Effector memory CD4-positive, alpha-beta T cell (primary cell): Measurements from ENCODE around the gene SGTA.

Experiments
- DNase-seq, 3 donors: peaks; one replicate each; pipeline ENCODE4 v3.0.0-alpha.2; 2020
- H3K27ac ChIP-seq: 2 replicates; pipeline ENCODE4 v1.7.0; 2013; ENCODE audit warnings: mild to moderate bottlenecking, low read length, moderate library complexity; ENCODE audit not compliant: insufficient read depth, poor library complexity, severe bottlenecking
- H3K27me3 ChIP-seq: replicated peaks from 2 replicates; pipeline ENCODE4 v1.7.0; 2013; ENCODE audit warnings: mild to moderate bottlenecking, low read length; ENCODE audit not compliant: insufficient read depth, control insufficient read depth, poor library complexity, severe bottlenecking
- H3K36me3 ChIP-seq: 2 replicates; pipeline ENCODE4 v1.7.0; 2013; ENCODE audit warnings: mild to moderate bottlenecking, low read length, moderate library complexity; ENCODE audit not compliant: control insufficient read depth, insufficient read depth
- H3K4me1 ChIP-seq: 2 replicates; pipeline ENCODE4 v1.7.0; 2013; ENCODE audit warnings: low read length, mild to moderate bottlenecking; ENCODE audit not compliant: control insufficient read depth, insufficient read depth, poor library complexity, severe bottlenecking
- H3K4me3 ChIP-seq: 2 replicates; pipeline ENCODE4 v1.7.0; 2013; ENCODE audit warnings: low read length, low read depth, mild to moderate bottlenecking; ENCODE audit not compliant: insufficient read depth, poor library complexity, severe bottlenecking
- H3K9me3 ChIP-seq: 2 replicates; pipeline ENCODE4 v1.7.0; 2013; ENCODE audit warnings: mild to moderate bottlenecking, low read length, moderate library complexity; ENCODE audit not compliant: control insufficient read depth

SGTA gene

DNA sequence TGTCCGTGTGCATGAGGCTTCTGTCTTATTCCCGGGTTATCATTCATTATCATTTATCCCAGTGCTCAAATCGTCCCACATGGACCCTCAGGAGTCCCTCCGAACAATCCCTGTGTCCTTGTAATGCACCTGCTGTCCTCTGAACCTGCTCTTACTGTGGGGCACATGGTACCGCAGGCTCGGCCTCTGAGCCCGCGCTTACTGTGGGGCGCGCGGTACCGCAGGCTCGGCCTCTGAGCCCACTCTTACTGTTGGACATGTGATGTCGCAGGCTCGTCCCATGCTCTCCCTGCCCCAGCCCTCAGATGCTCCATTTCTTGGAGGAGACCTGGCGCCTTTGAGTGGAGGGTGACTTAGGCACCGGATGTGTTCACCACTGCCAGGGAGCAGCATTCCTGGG, 19.8 kb upstream of the SGTA start:
- no peak overlapping the region for H3K27ac ChIP-seq
- H3K27me3 ChIP-seq: no peaks in the 10 kb centered on the region
- H3K9me3 ChIP-seq: no peaks in the 10 kb centered on the region
- no peak for DNase-seq
- H3K36me3 ChIP-seq: peaks cover 27% of the 10 kb centered on the region
- no peaks in the 10 kb centered on the region for H3K4me1 ChIP-seq
- no peak overlapping the region for H3K4me3 ChIP-seq

DNA sequence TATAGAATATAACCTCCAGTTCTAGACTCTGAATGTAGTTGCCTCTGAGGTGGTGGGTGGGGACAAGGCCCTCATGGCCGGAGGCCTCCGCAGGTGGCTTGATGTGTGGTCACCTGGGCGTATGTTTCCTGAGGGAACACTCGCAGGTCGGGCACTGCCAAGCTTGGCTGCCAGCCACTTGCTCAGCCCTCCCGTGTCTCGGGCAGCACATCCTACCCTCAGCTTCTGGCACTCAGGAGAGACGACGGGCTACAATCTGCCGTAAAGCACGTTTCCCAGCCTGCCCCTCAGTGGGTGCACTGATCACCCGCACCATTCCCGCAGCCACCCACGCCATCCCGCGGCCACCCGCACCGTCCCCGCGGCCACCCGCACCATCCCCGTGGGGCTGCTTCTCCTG, 17.4 kb upstream of the SGTA start:
- H3K9me3 ChIP-seq: no peaks in the 10 kb centered on the region
- no peaks in the 10 kb centered on the region for H3K27me3 ChIP-seq
- peaks cover 16% of the 10 kb centered on the region for H3K36me3 ChIP-seq
- no peaks in the 10 kb centered on the region for H3K4me1 ChIP-seq
- H3K27ac ChIP-seq: no peak overlapping the region
- no peak overlapping the region for H3K4me3 ChIP-seq
- no peak for DNase-seq

DNA sequence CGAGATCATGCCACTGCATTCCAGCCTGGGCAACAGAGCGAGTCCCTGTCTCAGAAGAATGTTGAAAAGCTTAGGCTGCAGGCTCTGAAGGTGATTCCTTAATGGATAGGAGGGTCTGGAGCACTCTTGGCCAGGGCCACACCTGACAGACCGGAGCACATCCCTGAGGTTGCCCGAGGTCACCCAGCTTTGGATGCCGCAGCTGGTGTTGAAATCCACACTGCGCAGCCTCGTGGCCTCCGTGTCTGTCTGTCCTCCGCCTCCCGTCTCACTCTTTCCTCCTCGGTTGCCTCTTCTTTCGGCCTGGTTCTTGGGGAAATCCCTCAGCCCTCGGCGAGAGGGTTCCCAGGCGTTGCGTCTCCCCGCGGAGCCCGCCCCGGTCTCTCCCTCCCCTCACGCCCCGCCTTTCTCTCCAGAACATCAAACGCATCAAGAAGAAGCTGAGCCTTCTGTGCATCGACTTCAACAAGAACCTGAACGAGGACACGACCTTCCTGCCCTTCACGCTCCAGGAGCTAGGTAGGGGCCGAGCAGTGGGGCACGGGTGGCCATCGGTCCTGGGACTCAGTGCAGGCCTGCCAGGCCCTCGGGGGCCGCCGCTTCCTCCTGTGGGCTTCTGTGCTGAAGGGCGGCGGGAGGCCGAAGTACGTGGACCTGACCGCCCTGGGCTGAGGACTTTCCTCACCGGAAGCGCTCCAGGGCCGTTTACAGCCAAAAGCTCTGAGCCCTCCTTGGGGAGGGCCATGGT, 16.4 kb upstream of the SGTA start:
- Histone ChIP-seq H3K27me3 (no peaks in the 10 kb centered on the region), H3K4me3 (no peak overlapping the region), H3K4me1 (no peaks in the 10 kb centered on the region), H3K36me3 (peaks cover 9% of the 10 kb centered on the region), H3K9me3 (no peaks in the 10 kb centered on the region), H3K27ac (no peak overlapping the region)
- no peak for DNase-seq

DNA sequence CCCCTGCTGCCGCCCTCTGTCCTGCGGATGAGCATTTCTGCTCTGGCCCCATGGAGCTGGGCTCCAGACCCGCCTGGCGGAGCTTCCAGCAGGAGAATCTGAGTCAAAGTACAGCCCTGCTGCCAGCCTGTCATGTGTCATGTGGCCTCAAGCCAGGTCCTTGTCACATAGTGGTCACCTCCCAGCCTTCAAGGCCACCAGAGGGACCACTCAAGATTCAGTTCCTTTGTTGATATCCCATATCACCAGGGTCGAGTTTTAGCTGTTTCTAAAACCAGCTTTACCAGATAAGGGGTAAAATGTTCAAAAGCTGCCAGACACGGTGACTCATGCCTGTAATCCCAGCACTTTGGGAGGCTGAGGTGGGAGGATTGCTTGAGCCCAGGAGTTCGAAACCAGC, 15.7 kb upstream of the SGTA start:
- H3K27me3 ChIP-seq: no peaks in the 10 kb centered on the region
- H3K4me1 ChIP-seq: no peaks in the 10 kb centered on the region
- H3K4me3 ChIP-seq: no peak overlapping the region
- DNase-seq: no peak
- H3K36me3 ChIP-seq: peaks cover 9% of the 10 kb centered on the region
- no peak overlapping the region for H3K27ac ChIP-seq
- H3K9me3 ChIP-seq: no peaks in the 10 kb centered on the region

DNA sequence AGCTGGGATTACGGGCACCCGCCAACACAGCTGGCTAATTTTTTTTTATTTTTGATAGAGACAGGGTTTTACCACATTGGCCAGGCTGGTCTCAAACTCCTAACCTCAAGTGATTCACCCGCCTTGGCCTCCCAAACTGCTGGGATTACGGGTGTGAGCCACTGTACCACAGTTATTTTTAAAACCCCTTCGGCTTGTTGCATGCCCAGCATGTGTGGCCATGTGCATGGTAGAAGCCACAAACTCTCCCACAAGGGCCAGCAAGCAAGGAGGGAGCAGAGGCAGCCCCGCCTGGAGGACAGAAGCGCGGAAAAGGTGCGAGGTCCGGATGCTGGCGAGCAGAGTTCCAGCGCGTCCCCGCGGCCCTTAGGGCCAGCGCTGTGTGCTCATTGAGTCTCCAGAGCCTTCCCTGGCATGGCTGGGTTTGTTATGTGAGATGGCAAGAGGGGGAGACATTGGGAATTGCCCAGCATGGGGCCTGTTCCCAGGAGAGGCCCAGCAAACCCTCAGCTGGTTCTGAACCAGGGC, 15.1 kb upstream of the SGTA start:
- Histone ChIP-seq H3K27me3 (no peaks in the 10 kb centered on the region), H3K4me3 (no peak overlapping the region), H3K9me3 (no peaks in the 10 kb centered on the region), H3K36me3 (peaks cover 9% of the 10 kb centered on the region), H3K27ac (no peak overlapping the region), H3K4me1 (no peaks in the 10 kb centered on the region)
- no peak for DNase-seq

DNA sequence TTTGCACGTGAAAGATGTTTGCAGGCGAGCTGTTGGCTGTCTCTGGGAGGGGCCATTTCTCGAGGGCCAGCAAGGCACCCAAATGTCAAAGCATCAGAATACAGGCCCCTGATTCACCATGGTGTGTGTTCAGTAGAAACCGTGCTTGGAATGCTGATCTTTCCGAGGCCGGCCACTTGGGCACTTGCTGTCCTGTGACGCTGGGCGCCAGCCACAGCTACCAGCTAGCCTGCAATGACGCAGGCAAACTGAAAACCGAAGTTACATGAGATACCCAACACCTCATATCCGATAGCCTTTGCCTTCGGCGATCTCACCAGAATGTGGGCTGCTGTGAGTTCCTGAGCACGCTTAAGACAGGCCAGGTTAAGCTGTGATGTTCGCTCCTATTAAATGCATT, 14.2 kb upstream of the SGTA start:
- DNase-seq: no peak
- Histone ChIP-seq H3K4me1 (no peaks in the 10 kb centered on the region), H3K27me3 (no peaks in the 10 kb centered on the region), H3K9me3 (no peaks in the 10 kb centered on the region), H3K27ac (no peak overlapping the region), H3K4me3 (no peak overlapping the region), H3K36me3 (peaks cover 9% of the 10 kb centered on the region)

DNA sequence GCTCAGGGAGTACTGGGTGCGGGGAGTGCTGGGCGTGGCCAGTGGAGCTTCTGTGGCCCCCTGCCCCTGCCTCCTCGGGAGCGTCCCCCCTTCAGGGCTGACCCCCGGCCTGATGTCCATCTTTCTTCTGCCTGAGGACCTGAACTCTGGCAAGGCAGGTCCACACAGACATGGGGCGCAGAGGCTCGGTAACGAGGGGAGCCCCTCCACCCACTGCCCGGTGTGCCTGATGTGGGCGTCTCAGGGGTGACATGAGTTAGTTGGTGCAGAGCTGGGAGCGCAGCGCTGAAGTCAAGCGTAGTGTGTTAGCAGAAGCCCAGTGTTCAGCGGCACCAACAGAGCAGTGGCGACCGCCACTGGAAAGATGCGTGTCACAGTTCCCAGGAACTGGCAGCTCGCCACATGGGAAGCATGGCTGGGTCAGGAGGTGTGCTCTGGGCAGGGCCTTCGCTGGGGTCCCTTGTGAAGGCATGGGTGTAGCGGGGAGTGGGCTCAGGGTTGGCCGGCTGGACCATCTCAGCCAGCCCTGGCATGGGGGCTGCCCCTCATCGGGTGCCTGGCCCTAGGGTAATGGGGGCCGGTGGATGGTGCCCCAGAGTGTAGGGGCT, 13.7 kb upstream of the SGTA start:
- Histone ChIP-seq H3K9me3 (no peaks in the 10 kb centered on the region), H3K36me3 (peaks cover 9% of the 10 kb centered on the region), H3K4me3 (no peak overlapping the region), H3K27me3 (no peaks in the 10 kb centered on the region), H3K4me1 (no peaks in the 10 kb centered on the region), H3K27ac (no peak overlapping the region)
- DNase-seq: no peak

DNA sequence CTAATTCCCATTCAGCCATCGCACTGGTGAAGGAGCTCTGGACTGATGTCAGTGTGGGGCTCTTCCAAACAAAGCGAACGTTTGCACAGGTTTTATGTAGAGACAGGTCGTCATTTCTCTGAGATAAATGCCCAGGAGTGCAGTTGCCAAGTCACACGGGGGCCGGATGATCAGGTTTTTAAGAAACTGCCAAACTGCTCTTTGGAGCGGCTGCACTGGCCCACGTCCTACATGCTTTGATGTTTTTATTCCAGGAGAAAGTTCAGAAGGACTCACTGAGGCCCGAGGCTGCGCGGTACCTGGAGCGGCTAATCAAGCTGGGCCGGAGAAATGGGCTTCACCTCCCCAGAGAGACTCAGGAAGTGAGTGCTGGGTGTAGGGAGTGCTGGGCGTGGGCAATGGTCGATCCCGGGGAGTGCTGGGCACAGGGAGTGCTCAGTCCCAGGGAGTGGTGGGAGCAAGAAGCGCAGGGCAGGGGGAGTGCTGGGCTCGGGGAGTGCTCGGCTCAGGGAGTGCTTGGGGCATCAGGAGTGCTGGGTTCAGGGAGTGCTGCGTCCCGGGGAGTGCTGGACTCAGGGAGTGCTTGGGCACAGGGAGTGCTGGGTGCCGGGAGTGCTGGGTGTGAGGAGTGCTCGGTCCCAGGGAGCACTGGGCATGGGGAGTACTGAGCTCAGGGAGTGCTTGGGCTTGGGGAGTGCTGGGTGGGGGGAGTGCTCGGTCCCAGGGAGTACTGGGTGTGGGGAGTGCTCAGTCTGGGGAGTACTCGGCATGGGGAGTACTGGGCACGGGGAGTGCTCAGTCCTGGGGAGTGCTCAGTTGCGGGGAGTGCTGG, 13.0 kb upstream of the SGTA start:
- Histone ChIP-seq H3K36me3 (peaks cover 9% of the 10 kb centered on the region), H3K4me1 (no peaks in the 10 kb centered on the region), H3K27me3 (no peaks in the 10 kb centered on the region), H3K27ac (no peak overlapping the region), H3K4me3 (no peak overlapping the region), H3K9me3 (no peaks in the 10 kb centered on the region)
- DNase-seq: no peak

DNA sequence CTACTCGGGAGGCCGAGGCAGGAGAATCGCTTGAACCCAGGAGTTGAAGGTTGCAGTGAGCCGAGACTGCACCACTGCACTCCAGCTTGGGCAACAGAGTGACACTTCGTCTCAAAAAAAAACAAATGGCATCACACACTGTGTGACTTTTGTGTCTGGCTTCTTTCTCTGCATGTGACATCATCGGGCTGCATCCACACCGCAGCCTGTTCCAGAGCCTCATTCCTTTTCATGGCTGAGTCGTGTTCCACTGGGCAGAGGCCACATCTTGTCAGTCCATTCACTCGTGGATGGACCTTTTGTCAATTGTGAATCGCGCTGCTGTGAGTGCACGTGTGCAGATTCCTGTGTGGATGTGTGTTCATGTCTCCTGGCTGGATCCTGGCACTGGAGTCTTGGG, 10.5 kb upstream of the SGTA start:
- no peaks in the 10 kb centered on the region for H3K27me3 ChIP-seq
- H3K36me3 ChIP-seq: peaks cover 11% of the 10 kb centered on the region
- no peaks in the 10 kb centered on the region for H3K4me1 ChIP-seq
- no peak for DNase-seq
- H3K4me3 ChIP-seq: no peak overlapping the region
- H3K27ac ChIP-seq: no peak overlapping the region
- no peaks in the 10 kb centered on the region for H3K9me3 ChIP-seq

DNA sequence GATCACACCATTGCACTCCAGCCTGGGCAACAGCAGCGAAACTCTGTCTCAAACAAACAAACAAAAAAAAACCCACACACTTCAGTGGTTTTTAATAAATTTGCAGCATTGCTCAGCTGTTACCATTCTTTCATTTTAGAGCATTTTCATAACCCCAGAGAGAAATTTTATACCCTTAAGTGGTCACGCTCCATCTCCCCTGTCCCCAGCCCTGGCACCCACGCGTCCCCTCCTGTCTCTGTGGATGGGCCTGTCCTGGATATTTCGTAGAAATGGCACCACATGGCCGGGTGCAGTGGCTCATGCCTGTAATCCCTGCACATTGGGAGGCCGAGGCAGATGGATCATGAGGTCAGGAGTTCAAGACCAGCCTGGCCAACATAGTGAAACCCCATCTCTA, 10.1 kb upstream of the SGTA start:
- no peak for DNase-seq
- no peaks in the 10 kb centered on the region for H3K4me1 ChIP-seq
- H3K36me3 ChIP-seq: peaks cover 11% of the 10 kb centered on the region
- H3K27me3 ChIP-seq: no peaks in the 10 kb centered on the region
- H3K27ac ChIP-seq: no peak overlapping the region
- no peak overlapping the region for H3K4me3 ChIP-seq
- H3K9me3 ChIP-seq: no peaks in the 10 kb centered on the region
